SK-N-SH treated with all-trans-retinoic acid at 6 μM for 48 hours (cell line): Measurements from ENCODE around the gene LDB1.

Source experiments
- ATAC-seq: fragments of 200-7000 bp; cut with Tn5 transposase; 3 replicates; pipeline ENCODE4 v1.9.1; 2020; ENCODE audit warnings: mild to moderate bottlenecking, moderate library complexity
- ARNTL ChIP-seq: fragments of 450-650 bp; formaldehyde crosslinking; IDR thresholded peaks from 2 replicates; pipeline ENCODE4 v1.5.0; 2020; ENCODE audit warnings: low read depth, mild to moderate bottlenecking, moderate library complexity, borderline replicate concordance
- BACH2 ChIP-seq: fragments of 250-450 bp; sonication (Bioruptor Pico); IDR thresholded peaks from 2 replicates; pipeline ENCODE4 v1.9.0; 2021; ENCODE audit warnings: mild to moderate bottlenecking, borderline replicate concordance
- CREB5 ChIP-seq: fragments of 250-450 bp; sonication (Bioruptor Pico); IDR thresholded peaks from 2 replicates; pipeline ENCODE4 v1.5.1; 2020; ENCODE audit warnings: low read depth, mild to moderate bottlenecking, moderate library complexity
- CSDC2 ChIP-seq: fragments of 250-450 bp; sonication (Bioruptor Pico); IDR thresholded peaks from 2 replicates; pipeline ENCODE4 v1.5.0; 2020; ENCODE audit warnings: mild to moderate bottlenecking, moderate library complexity
- CSRNP3 ChIP-seq: fragments of 250-450 bp; sonication (Bioruptor Pico); IDR thresholded peaks from 2 replicates; pipeline ENCODE4 v1.5.1; 2021; ENCODE audit warnings: mild to moderate bottlenecking, moderate library complexity
- ESRRG ChIP-seq: fragments of 250-450 bp; sonication (Bioruptor Pico); IDR thresholded peaks from 2 replicates; pipeline ENCODE4 v1.6.1; 2021; ENCODE audit warnings: mild to moderate bottlenecking
- GLIS3 ChIP-seq: fragments of 250-450 bp; sonication (Bioruptor Pico); IDR thresholded peaks from 2 replicates; pipeline ENCODE4 v1.5.0; 2020; ENCODE audit warnings: mild to moderate bottlenecking, moderate library complexity
- ISL1 ChIP-seq: fragments of 250-450 bp; sonication (Bioruptor Pico); IDR thresholded peaks from 2 replicates; pipeline ENCODE4 v2.1.2; 2022; ENCODE audit warnings: mild to moderate bottlenecking, moderate library complexity
- PATZ1 ChIP-seq: fragments of 250-450 bp; sonication (Bioruptor Pico); IDR thresholded peaks from 2 replicates; pipeline ENCODE4 v1.8.0; 2020; ENCODE audit warnings: mild to moderate bottlenecking, moderate library complexity, borderline replicate concordance
- POU6F1 ChIP-seq: fragments of 250-450 bp; sonication (Bioruptor Pico); IDR thresholded peaks from 2 replicates; pipeline ENCODE4 v1.8.0; 2021; ENCODE audit warnings: low read depth, mild to moderate bottlenecking, moderate library complexity, borderline replicate concordance
- PPARA ChIP-seq: fragments of 250-450 bp; sonication (Bioruptor Pico); IDR thresholded peaks from 2 replicates; pipeline ENCODE4 v1.5.0; 2020; ENCODE audit warnings: mild to moderate bottlenecking, borderline replicate concordance
- RARB ChIP-seq: fragments of 250-450 bp; sonication (Bioruptor Pico); IDR thresholded peaks from 2 replicates; pipeline ENCODE4 v1.8.0; 2021; ENCODE audit warnings: mild to moderate bottlenecking, moderate library complexity
- SNAI2 ChIP-seq: fragments of 250-450 bp; sonication (Bioruptor Pico); IDR thresholded peaks from 2 replicates; pipeline ENCODE4 v1.5.0; 2020; ENCODE audit warnings: mild to moderate bottlenecking, moderate library complexity
- TCF4 ChIP-seq: fragments of 250-450 bp; sonication (Bioruptor Pico); IDR thresholded peaks from 2 replicates; pipeline ENCODE4 v1.8.0; 2021; ENCODE audit warnings: mild to moderate bottlenecking, moderate library complexity, borderline replicate concordance
- TOX ChIP-seq: fragments of 250-450 bp; sonication (Bioruptor Pico); IDR thresholded peaks from 2 replicates; pipeline ENCODE4 v1.8.0; 2021; ENCODE audit warnings: mild to moderate bottlenecking, moderate library complexity, borderline replicate concordance
- TSHZ2 ChIP-seq: fragments of 250-450 bp; sonication (Bioruptor Pico); IDR thresholded peaks from 2 replicates; pipeline ENCODE4 v1.5.0; 2020; ENCODE audit warnings: mild to moderate bottlenecking, moderate library complexity
- ZFP3 ChIP-seq: fragments of 250-450 bp; sonication (Bioruptor Pico); IDR thresholded peaks from 2 replicates; pipeline ENCODE4 v1.5.0; 2020; ENCODE audit warnings: mild to moderate bottlenecking, moderate library complexity
- ZNF565 ChIP-seq: fragments of 450-650 bp; formaldehyde crosslinking; conservative IDR thresholded peaks from 2 replicates; pipeline ENCODE4 v1.5.0; 2020; ENCODE audit warnings: low read depth, mild to moderate bottlenecking, moderate library complexity
- ZNF70 ChIP-seq: fragments of 450-650 bp; formaldehyde crosslinking; IDR thresholded peaks from 2 replicates; pipeline ENCODE4 v1.5.0; 2020; ENCODE audit warnings: mild to moderate bottlenecking, moderate library complexity
- ZNF8 ChIP-seq: fragments of 450-650 bp; formaldehyde crosslinking; IDR thresholded peaks from 2 replicates; pipeline ENCODE4 v1.5.0; 2020; ENCODE audit warnings: mild to moderate bottlenecking, moderate library complexity

Gene LDB1

GRCh38 chr10:102119417-102120141, 589 bp downstream of the LDB1 start:
- peak; percentile 23 for ATAC-seq
- TF ChIP-seq RARB (CRISPR knock-in tag) (no peak), PATZ1 (CRISPR knock-in tag) (peak; percentile 99)

GRCh38 chr10:102118867-102119266, 1.3 kb downstream of the LDB1 start:
- no peak for TF ChIP-seq ZNF565 (CRISPR knock-in tag)
- no peak for TF ChIP-seq ZFP3 (CRISPR knock-in tag)
- no peak for TF ChIP-seq ZNF70 (CRISPR knock-in tag)
- TF ChIP-seq PATZ1 (CRISPR knock-in tag), result no peak
- TF ChIP-seq CREB5 (CRISPR knock-in tag), result no peak
- no peak for TF ChIP-seq TSHZ2 (CRISPR knock-in tag)
- no peak for TF ChIP-seq SNAI2 (CRISPR knock-in tag)
- TF ChIP-seq POU6F1 (CRISPR knock-in tag), result no peak
- TF ChIP-seq BACH2 (CRISPR knock-in tag), result no peak
- TF ChIP-seq ESRRG (CRISPR knock-in tag), result no peak
- TF ChIP-seq ZNF8 (CRISPR knock-in tag), result no peak
- TF ChIP-seq RARB (CRISPR knock-in tag), result no peak
- TF ChIP-seq PPARA (CRISPR knock-in tag), result no peak
- TF ChIP-seq ARNTL (CRISPR knock-in tag), result no peak
- no peak for TF ChIP-seq TOX
- no peak for TF ChIP-seq GLIS3 (CRISPR knock-in tag)
- ATAC-seq, result no peak

- peak; percentile 17 for ATAC-seq
- TF ChIP-seq CSDC2 (CRISPR knock-in tag), result no peak
- peak; percentile 89 for TF ChIP-seq ARNTL (CRISPR knock-in tag)
- TF ChIP-seq PATZ1 (CRISPR knock-in tag), result no peak; the same call in 1 of the 2 replicates
- TF ChIP-seq RARB (CRISPR knock-in tag), result no peak
- no peak for TF ChIP-seq ESRRG (CRISPR knock-in tag)
- no peak for TF ChIP-seq ZNF565 (CRISPR knock-in tag)
- TF ChIP-seq TCF4 (CRISPR knock-in tag), result peak; percentile 69; the same call in 1 of the 2 replicates
- TF ChIP-seq ZNF70 (CRISPR knock-in tag), result peak; percentile 51; the same call in 1 of the 2 replicates
- no peak for TF ChIP-seq ISL1 (CRISPR knock-in tag)
- TF ChIP-seq POU6F1 (CRISPR knock-in tag), result no peak
- TF ChIP-seq BACH2 (CRISPR knock-in tag), result no peak
- no peak for TF ChIP-seq CSRNP3
Measured at GRCh38 chr10:102117391-102118159, 2.6 kb downstream of the LDB1 start.
